ENCODE measurements around the gene FGD2.

FGD2 gene

DNA sequence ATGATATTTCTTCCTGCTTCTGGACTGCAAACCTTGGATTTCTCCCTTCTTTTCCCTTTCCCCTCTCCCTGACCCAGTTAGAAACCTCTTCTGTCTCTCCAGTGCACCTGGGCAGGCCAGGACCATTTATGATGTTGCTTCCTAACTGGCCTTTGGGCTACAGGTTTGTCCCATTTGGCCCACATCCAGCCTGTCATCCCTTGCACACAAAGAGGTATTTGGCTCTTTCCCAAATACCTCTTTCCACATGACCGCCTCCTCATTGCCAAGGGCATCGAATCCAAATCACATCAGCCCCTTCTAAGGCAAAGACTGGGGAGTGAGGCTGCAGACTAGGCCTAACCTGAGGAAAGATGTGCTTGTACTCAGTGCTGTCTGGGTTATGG is 13.6 kb downstream of the FGD2 start:
- peak; percentile 89 for DNase-seq

DNA sequence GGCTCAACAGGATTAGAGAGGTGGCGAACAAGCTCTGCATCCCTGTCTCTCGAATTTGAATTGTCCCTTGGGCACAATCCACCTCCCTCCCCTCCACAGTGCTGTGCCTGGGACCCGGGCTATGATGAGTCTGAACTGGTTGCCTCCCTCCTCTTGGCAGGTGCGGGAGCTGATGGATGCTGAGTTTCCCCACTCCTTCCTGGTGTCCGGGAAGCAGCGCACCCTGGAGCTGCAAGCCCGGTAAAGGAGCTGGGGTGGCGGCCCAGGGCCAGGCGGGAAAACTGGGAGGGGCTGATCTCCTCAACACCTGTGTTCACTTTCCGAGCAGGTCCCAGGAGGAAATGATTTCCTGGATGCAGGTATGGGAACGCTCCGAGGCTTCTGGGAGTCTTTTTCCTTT is 14.9 kb downstream of the FGD2 start:
- no peak for DNase-seq

DNA sequence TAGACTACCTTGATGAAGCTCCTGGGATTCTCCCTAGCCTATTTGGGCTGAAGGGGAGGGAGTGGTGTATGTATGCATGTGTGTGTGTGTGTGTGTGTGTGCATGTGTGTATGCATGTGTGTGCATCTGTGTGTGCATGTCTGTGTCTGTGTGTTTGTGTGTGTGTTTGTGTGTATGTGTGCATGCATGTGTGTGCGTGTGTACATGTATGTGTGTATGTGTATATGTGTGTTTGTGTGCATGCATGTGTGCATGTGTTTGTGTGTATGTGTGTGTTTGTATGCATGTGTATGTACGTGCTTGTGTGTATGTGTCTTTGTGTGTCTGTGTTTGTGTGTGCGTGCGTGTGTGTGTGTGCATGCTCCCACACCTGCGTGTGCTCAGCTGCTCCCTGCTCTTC is 15.4 kb downstream of the FGD2 start:
- DNase-seq, result no peak

DNA sequence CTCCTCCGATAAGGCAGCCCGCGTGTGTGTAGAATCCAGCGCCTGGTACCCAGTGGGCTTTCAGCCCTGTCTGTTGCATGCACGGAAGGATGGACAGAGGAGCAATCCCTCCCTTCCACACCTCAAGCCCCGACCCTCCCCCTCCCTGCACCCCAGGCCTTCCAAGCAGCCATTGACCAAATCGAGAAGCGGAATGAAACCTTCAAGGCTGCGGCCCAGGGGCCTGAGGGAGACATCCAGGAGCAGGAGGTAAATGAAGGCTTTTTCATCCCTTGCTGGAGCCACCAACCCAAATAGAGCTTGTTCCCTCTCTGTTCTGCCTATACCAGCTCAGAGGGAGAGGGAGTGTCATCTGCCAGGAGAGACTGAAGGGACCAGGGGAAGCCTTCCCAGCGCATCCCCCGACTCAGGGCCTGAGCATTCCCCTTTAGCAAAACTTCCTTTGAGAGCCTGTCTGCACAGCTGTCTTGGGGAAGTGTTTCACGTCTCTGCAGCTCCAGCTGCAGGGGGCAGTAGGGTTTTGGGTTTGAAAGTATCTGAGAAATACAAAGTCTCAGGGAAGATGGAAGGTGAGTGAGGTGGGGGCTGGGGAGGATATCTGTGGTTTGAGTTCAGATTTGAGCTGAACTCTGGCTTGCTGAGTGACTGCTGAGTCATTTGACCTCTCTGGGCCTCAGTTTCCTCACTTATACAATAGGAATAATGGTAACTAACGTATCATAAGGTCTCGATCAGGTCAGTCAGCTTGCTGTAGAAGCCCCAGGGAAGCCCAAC is 16.1 kb downstream of the FGD2 start:
- no peak for DNase-seq

DNA sequence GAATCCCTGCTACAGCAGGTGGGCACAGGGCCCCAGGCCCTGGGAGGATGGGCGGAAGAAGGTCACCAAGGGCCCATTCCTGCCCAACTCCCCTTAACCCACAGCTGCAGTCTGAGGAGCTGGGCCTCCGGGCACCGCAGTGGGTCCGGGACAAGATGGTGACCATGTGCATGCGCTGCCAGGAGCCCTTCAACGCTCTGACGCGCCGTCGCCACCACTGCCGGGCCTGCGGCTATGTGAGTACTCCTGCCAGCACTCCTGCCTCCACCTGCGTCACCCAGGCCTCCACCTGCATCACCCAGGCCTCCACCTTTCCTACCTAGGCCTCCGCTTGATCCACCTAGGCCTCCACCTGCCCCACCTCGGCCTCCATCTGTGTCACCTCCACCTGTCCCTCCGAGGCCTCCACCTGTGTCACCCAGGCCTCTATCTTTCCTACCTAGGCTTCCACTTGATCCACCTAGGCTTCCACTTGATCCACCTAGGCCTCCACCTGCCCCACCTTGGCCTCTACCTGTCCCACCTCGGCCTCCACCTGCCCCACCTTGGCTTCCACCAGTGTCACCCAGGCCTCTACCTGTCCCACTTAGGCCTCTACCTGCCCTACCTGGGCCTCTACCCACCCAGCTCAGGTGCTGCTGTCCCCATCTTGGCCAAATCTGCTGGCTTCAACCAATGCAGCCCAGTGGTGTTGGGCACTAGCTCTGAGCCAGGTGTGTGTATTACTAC is 16.8 kb downstream of the FGD2 start:
- DNase-seq, result no peak

DNA sequence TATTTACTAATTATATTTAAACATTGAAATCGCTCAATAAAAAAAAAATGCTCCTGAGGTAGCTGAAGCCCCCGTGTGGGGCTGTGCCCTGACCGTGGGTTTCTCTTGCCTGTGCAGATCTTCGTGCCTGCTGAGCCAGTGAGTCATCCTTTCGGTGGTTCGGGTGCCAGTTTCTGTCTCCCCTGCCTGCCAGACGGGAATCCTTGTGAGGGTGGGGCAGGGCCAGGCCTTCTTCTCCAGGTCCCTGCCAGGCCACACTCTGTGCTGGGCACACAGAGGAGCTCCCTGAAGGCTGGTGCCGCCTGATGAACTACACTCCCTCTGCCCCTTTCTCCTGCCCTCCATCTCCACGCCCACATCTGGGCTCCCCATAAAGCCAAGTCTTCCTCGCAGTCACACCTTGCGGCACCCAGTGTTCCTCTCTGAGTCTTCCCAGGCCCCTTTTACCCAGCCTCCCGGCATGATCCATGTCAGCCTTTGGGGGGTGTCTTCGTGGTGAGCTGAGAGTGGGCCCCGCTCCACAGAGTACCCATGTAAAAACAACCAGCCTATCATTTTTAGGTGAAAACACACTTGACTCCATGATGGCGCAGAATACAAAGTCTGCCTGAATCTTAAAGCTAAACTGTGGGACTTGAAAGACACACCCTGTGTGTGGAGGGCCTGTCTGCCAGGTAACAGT is 19.3 kb downstream of the FGD2 start:
- DNase-seq, result no peak

DNA sequence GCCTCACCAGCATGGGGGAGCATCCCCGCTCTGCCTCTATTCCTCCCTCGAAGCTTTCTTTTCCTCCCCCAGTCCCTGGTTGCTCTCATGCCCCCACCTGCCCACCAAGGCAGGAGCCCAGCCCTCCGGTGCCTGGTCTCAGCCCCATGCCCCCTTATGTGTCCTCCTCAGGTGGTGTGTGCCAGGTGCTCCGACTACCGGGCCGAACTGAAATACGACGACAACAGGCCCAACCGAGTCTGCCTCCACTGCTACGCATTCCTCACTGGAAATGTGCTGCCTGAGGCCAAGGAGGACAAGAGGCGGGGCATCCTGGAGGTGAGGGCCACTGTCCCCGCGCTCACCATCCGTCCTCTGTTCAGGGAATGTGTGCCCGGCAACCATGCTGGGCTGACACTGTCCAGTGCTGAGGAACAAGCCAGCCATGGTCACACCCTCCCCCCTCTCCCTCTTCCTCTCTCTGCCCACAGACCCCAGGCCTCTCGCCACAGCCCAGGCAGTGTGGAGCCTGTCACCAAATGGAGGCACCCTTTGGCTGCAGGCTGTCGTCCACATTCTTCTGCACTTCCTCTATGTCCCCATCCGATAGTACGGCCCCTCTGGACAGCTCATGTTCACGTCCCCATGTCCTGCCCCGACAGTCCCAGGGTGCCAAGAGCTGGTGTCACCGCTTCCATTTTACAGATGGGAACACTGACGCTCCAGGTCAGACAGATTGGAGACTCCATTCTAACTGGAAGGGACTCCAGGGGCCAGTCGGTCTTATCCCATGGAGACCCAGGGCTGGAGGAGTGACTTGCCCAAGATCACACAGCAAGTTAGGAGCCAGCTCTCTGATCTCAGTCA is 20.4 kb downstream of the FGD2 start:
- no peak for DNase-seq

DNA sequence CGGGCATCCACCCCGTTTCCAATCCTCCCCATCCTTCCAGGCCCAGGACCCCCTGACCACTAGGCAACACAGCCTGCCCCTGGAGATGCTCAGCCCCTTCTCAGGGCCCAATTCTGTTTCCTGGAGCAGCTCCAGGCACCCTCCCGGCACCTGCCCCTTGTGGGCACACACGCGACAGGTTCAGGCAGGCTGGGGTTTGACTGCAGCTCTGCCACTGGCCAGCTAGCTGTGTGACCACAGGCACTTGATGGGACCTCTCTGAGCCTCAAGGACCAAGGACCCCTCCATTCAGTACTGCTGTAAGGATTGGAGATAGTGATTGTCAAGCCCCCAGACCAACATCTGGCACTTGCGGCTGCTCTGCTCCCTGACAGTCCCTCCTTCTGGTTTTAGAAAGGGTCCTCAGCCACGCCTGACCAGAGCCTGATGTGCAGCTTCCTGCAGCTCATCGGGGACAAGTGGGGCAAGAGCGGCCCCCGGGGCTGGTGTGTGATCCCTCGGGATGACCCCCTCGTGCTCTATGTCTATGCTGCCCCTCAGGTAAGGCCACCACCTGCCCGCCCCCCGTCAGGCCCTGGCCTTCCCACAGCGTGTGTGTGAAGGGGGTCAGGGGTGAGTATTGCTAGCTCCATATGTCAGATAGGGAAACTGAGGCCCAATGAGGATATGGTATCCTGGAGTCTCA is 21.7 kb downstream of the FGD2 start:
- DNase-seq, result no peak

DNA sequence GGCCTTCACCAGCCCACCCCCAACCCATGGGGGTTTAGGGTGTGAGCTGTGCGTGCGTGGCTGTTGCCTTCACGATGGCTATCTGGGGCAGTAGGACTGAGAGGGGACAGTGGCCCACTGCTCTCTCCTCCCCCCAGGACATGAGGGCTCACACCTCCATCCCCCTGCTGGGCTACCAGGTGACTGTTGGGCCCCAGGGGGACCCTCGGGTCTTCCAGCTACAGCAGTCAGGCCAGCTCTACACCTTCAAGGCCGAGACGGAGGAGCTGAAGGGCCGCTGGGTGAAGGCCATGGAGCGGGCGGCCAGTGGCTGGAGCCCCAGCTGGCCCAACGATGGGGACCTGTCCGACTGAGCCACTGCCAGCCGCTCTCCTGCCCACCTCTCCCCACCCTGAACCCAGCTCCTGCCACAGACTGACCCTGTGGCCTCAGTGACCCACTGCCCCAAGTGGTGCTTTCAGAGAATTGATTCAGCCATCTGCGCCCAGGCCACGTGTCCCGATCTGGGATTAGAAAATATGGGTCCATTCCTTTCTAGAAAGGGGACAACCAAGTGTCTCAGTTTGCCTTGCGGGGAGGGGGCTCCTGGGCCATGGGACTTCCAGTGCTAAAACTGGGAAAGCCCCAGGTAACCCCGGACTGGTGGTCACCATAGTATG is 22.5 kb downstream of the FGD2 start:
- DNase-seq, result no peak

DNA sequence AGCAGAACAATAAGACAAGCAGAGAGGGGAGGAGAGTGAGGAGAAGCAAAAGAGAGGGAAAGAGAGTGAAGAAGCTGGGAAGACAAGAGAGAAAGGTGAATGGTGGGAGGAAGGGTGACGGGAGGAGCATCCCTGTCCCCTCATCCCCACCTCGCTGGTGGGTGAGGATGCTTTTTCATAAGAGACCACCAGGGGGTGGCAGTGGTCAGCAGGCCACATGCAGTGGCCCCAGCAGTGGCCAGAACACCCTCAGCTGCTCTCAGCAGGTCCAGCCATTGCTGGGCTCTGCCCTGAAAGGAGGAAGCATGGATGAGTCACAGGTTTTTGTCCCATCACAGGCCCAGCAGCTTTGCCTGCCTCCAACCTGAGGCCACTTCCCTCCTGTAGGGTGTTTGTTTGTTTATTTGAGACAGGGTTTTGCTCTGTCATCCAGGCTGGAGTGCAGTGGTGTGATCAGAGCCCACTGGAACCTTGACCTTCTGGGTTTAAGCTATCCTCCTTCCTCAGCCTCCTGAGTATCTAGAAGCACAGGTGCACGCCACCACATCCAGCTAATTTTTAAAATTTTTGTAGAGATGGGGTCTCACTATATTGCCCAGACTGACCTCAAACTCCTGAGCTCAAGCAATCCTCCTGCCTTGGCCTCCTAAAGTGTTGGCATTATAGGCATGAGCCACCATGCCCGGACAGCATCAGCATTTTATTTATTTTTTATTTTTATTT is 24.0 kb downstream of the FGD2 start:
- DNase-seq, result no peak

DNA sequence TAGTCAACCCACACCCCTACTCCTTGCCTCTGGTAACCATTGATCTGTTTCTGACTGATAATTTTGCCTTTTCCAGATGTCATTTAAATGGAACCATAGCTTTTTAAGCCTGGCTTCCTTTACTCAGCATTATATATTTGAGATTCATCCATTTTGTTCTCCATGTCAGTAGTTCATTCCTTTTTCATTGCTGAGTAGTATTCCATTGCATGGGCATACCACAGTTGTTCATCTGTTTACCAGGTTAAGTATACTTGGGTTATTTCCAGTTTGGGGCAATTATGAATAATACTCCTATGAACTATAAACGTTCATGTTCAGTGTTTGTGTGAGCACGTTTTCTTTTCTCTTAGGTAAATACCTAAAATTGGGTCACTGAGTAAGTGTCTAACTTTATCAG is 25.1 kb downstream of the FGD2 start:
- DNase-seq, result no peak

DNA sequence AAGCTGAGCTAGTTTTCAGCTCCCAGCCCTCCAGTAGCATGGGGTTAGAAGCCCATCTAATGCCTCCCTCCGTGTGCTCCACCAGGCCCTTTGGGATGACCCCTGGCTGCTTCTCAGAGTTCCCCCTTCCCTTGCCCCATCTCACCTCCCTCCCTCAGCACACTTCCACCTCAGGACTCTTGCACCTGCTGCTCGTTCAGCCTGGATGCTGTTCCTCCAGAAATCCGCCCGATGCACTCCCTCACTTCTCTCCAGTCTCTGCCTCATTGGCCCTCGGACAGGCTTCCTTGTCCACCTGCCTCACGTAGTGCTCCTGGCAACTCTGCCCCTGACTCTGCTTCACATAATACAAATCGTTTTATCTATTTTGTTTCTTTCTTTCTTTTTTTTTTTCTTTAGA is 26.8 kb downstream of the FGD2 start:
- no peak for DNase-seq

DNA sequence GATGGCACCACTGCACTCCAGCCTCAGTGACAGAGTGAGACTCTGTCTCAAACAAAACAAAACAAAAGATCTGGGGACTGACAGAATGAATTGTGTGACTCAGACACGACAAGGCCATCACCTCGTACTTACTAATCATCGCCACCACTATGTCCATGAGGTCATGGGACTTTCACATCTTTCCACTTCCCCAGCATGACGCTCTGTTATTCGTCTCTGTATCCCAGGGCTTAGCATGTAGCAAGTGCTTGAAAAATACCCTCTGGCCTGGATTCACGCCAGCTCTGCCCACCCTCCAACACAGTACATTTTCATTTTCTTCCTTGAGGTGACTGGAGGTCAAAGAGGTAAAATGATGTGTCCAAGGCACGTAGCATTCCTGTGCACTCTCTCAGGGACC is 27.8 kb downstream of the FGD2 start:
- DNase-seq, result no peak

DNA sequence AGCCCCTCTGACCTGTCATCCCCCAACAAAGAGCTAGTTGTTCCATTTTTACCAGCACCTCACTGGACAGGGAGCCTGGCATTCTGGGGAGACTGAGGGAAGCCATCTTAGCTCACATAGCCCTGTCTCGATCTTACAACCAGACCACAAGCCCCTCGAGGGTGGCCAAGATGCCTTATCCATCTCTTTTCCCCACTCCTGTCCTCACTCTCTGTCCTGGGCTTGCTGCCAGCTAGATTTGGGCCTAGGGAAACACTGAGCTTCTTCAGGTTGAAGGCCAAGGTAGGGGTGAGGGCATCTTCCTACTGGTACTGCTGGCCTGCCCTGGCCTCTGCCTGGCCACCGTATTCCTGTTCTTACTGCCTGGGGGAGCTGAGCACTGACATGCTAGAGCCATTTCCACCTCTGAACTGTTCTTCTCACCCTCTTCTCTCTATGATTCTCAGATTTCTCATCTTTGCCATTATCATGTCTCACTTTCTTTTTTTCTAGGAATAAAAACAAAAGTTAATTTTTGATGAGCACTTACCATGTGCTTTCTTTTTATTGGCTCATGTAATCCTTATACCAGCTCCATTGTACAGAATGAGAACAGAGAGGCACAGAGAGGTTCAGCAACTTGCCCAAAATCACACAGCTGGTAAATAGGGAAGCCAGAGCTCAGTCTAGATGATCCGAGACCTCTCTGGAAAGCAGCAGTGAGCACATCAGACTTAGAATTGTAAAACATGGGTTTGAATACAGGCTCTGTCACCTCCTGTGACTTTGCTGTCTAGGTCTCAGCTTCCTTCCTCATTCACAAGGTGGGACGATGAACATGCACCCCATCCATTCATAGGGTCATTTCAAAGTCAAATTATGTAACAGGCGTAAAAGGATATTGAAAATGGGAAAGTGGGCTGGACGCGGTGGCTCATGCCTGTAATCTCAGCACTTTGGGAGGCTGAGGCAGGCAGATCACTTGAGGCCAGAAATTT is 28.7 kb downstream of the FGD2 start:
- no peak for DNase-seq

DNA sequence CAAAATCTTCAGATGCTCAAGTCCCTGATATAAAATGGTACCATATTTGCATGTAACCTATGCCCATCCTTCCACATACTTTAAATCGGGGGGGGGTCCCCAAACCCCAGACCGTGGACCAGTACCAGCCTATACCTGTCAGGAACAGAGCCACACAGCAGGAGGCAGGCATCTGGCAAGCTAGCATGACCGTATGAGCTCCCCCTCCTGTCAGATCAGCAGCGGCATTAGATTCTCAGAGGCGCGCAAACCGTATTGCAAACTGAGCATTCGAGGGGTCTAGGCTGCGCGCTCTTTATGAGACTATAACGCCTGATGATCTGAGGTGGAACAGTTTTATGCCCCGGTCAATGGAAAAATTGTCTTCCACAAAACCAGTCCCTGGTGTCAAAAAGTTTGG is 30.7 kb downstream of the FGD2 start:
- DNase-seq, result no peak

DNA sequence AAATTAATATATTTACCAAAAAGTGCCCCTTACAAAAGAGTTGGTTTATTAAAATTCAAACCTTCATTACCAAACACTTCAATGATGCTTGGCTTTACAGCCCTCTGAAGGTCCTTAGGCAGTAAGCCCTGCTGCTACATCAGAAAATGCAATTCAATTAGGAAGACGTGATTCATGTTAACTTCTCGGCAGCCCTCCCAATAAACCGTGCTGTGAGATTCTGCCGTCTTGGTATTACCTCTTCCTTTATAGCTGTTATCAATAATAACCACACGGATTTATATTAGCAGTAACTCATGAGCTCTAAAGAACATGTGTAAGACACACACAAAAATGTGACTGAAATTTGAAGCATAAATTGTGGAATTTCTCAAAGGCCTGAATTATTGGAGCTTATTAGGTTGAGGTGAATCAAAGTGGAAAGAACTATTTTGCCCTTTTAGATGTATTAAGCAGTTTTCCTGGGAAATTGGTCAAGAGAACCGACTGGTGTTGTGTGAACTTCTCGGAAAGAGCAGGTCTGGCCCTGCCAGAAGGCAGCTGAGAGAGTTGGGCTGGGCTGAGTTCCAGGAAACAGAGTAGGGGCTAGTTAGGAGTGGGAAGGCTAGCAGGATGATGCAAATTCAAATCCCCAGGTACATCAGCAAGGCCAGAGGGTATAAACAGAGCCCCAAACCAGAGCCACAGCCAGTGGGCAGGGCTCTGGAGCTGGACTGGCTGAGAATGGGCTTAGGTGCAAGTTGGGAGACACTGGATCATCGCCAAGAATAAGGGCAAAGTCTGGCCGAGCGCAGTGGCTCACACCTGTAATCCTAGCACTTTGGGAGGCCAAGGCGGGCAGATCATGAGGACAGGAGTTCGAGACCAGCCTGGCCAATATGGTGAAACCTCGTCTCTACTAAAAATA is 33.1 kb downstream of the FGD2 start:
- DNase-seq, result peak; percentile 4

DNA sequence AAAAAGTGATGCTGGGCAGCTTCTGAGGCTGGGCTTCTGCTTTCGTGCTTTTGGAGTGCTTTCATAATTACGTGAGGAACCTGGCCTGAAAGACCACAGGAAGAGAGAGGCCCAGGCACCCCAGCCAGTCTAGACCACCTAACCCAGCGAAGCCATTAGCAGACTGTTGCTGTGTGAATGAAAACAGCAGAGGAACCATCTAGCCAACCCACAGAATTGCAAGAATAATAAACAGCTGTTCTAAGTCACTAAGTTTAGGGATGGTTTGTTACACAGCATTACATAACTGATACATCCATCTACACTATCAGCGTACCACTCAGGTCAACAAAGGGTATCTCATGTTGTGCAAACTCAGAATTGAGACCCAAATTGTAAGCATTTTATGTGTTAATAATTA is 34.5 kb downstream of the FGD2 start:
- DNase-seq, result no peak

DNA sequence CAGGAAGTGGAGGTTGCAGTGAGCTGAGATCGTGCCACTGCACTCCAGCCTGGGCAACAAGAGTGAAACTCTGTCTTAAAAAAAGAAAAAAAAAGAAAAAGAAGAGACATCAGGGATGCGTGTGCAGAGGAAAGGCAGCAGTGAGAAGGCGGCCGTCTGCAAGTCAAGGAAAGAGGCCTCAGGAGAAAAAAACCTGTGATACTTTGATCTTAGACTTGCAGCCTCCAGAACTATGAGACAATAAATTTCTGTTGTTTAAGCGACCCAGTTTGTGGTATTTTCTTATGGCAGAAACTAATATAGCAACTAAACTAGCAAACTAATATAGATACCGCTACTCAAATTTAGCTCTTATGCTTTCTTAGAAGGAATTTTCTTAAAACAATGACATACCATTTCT is 36.1 kb downstream of the FGD2 start:
- DNase-seq, result no peak

DNA sequence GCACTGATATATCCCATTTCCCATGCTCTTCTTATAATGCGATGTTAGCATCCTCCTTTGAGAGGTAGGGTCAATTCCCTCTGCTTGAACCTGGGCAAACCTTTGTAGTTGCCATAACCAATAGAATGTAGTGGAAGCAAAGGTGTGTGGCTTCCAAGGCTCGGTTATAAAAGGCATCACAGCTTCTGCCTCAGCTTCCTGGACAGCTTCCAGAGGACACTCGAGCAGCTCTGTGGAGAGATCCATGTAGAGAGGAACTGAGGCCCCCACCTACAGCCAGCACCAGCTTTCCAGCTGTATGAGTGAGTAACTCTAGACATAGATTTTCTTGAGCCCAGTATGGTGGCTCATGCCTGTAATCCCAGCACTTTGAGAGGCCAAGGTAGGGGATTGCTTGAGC is 36.7 kb downstream of the FGD2 start:
- peak; percentile 57 for DNase-seq
